ENCODE data around the gene MTA2. TPM values are rescaled to one million over a fixed set of nuclear protein-coding genes. Genes with fewer than 3 reads are reported as not detected.

The MTA2 gene
- polyA plus RNA-seq, 2 of the 4 experiments (the other 2 are of a cell fraction): 21.8 to 85.0 TPM

- no peak for TF ChIP-seq CBX2 (IDR thresholded peaks at IDR 0.05; ENCODE audit: borderline replicate concordance, low read depth)
- TF ChIP-seq FOSL2 (IDR thresholded peaks at IDR 0.05): no peak
- TF ChIP-seq FOSL2 (CRISPR knock-in tag; IDR thresholded peaks at IDR 0.05): no peak
- no peak for TF ChIP-seq FOSB (CRISPR knock-in tag; IDR thresholded peaks at IDR 0.05)
- no peak for TF ChIP-seq KDM1A (IDR thresholded peaks at IDR 0.05; ENCODE audit: low read depth)
- no peak for TF ChIP-seq FOXS1 (CRISPR knock-in tag; IDR thresholded peaks at IDR 0.05)
Observed at GRCh38 chr11:62548545-62549335, 52.9 kb downstream of the MTA2 start (continued).

- peak overlapping the region; percentile 97 to 98 for H3K27ac ChIP-seq
- H3K9me3 ChIP-seq: no peaks in the 10 kb centered on the region
- H3K4me3 ChIP-seq: peak overlapping the region; percentile 96
- H3K4me2 ChIP-seq: peak overlapping the region; percentile 96
- TF ChIP-seq MAFK (IDR thresholded peaks at IDR 0.05; ENCODE audit: partially characterized antibody) (no peak), JUN (IDR thresholded peaks at IDR 0.05) (no peak), SMC3 (IDR thresholded peaks at IDR 0.05) (no peak), JUNB (IDR thresholded peaks at IDR 0.05) (no peak), REST (IDR thresholded peaks at IDR 0.05) (no peak), POLR2AphosphoS2 (conservative IDR thresholded peaks at IDR 0.05; ENCODE audit: low read length) (no peak), HOXA7 (CRISPR knock-in tag; IDR thresholded peaks at IDR 0.05) (no peak)
- POLR2A ChIA-PET: interaction anchor here (1.1 kb wide), 1 partner anchor 13 kb away, joined by 6 read pairs; no protein-coding TSS in a partner anchor
- FAIRE-seq: no peak
- WGBS (ENCODE audit: missing lambda C conversion rate): 8% methylated on average over 8 of the region's 8 CpGs
- H3K4me1 ChIP-seq: peaks cover 61% of the 10 kb centered on the region
- peak; percentile 1 to 4; a peak in 3 of 6 replicates for ATAC-seq
- CTCF ChIA-PET: interaction anchor here (0.6 to 13.4 kb wide), 11 partner anchors 8 to 154 kb away, joined by 3 to 296 read pairs (median 6); no protein-coding TSS in a partner anchor
- peak; percentile 48 to 65 for DNase-seq (ENCODE audit: low read depth in 1 of 2, low spot score in 1 of 2)
Observed at GRCh38 chr11:62547691-62548281, 53.9 kb downstream of the MTA2 start.

- Histone ChIP-seq H3K4me2 (peak overlapping the region; percentile 96), H3K9me3 (no peaks in the 10 kb centered on the region), H3K27ac (peak overlapping the region; percentile 97 to 98), H3K4me3 (peak overlapping the region; percentile 96), H3K4me1 (peaks cover 61% of the 10 kb centered on the region)
- WGBS (ENCODE audit: missing lambda C conversion rate): 2% methylated on average over 34 of the region's 40 CpGs
- peak; percentile 14 to 20 for ATAC-seq
- no peak for FAIRE-seq
- POLR2A ChIA-PET: interaction anchor here (0.6 to 1.8 kb wide), 7 partner anchors 9 to 152 kb away, joined by 3 to 9 read pairs (median 4); partner anchors contain the start of genes EEF1G and TUT1
- peak; percentile 66 to 75 for DNase-seq (ENCODE audit: low read depth in 1 of 2, low spot score in 1 of 2)
- CTCF ChIA-PET: interaction anchor here (1.2 to 13.4 kb wide), 7 partner anchors 9 to 154 kb away, joined by 3 to 296 read pairs (median 10); no protein-coding TSS in a partner anchor
- no peak for TF ChIP-seq HEYL (CRISPR knock-in tag; IDR thresholded peaks at IDR 0.05)
- TF ChIP-seq KDM1A (IDR thresholded peaks at IDR 0.05; ENCODE audit: low read depth): no peak
- no peak for TF ChIP-seq PBX3 (IDR thresholded peaks at IDR 0.05)
- TF ChIP-seq HOXA7 (CRISPR knock-in tag; IDR thresholded peaks at IDR 0.05): no peak
- TF ChIP-seq NR3C1 (IDR thresholded peaks at IDR 0.05): no peak
- no peak for TF ChIP-seq NFE2L2 (conservative IDR thresholded peaks at IDR 0.05; ENCODE audit: low read length)
- TF ChIP-seq REST (IDR thresholded peaks at IDR 0.05): peak; percentile 33; the same call in 1 of the 2 replicates
Observed at GRCh38 chr11:62546929-62547625, 54.6 kb downstream of the MTA2 start.
